HepG2 (cell line): ENCODE data around the gene TOR4A. TPM values are rescaled to one million over a fixed set of nuclear protein-coding genes. Genes with fewer than 3 reads are reported as not detected.

Source experiments
- ATF7 ChIP-seq, 2 experiments: fragments of 450-650 bp in 1 of 2; sonication (generic) in 1 of 2; formaldehyde crosslinking in 1 of 2; IDR thresholded peaks; 2 replicates each; pipeline versions ENCODE4 v1.4.0 to v1.6.1; 2016 to 2020; ENCODE audit warnings: antibody characterized with exemption in 1 of 2, mild to moderate bottlenecking in 1 of 2, missing genetic modification reagents in 1 of 2
- FOXA1 ChIP-seq, 2 experiments: fragments of 450-650 bp in 1 of 2; sonication (generic) in 1 of 2; formaldehyde crosslinking in 1 of 2; IDR thresholded peaks; 2 replicates each; pipeline versions ENCODE4 v1.4.0 to v1.6.1; 2016 to 2020; ENCODE audit warnings: missing genetic modification reagents in 1 of 2
- HHEX ChIP-seq: IDR thresholded peaks from 2 replicates; pipeline ENCODE4 v1.6.1; 2016; ENCODE audit warnings: control low read depth
- IKZF1 ChIP-seq: fragments of 450-650 bp; IDR thresholded peaks from 2 replicates; pipeline ENCODE4 v1.7.1; 2016
- MXD4 ChIP-seq: IDR thresholded peaks from 2 replicates; pipeline ENCODE4 v1.6.1; 2016; ENCODE audit warnings: mild to moderate bottlenecking, missing biosample characterization, missing genetic modification reagents
- NAIF1 ChIP-seq: sonication (generic); formaldehyde crosslinking; IDR thresholded peaks from 2 replicates; pipeline ENCODE4 v1.5.0; 2020; ENCODE audit warnings: mild to moderate bottlenecking, missing genetic modification reagents, borderline replicate concordance
- NCOA5 ChIP-seq: sonication (generic); formaldehyde crosslinking; IDR thresholded peaks from 2 replicates; pipeline ENCODE4 v1.4.0; 2020; ENCODE audit warnings: missing genetic modification reagents
- NPAS2 ChIP-seq: sonication (generic); formaldehyde crosslinking; IDR thresholded peaks from 2 replicates; pipeline ENCODE4 v1.8.0; 2022; ENCODE audit warnings: mild to moderate bottlenecking, missing genetic modification reagents, borderline replicate concordance
- NR2C2 ChIP-seq: sonication (generic); formaldehyde crosslinking; IDR thresholded peaks from 2 replicates; pipeline ENCODE4 v1.4.0; 2020; ENCODE audit warnings: missing genetic modification reagents, mild to moderate bottlenecking, moderate library complexity, borderline replicate concordance
- RARG ChIP-seq: sonication (generic); formaldehyde crosslinking; IDR thresholded peaks from 2 replicates; pipeline ENCODE4 v1.4.0; 2020; ENCODE audit warnings: low read depth, mild to moderate bottlenecking, missing genetic modification reagents
- SATB2 ChIP-seq: sonication (generic); formaldehyde crosslinking; IDR thresholded peaks from 2 replicates; pipeline ENCODE4 v1.5.0; 2020; ENCODE audit warnings: missing genetic modification reagents
- SMYD3 ChIP-seq: sonication (generic); formaldehyde crosslinking; IDR thresholded peaks from 2 replicates; pipeline ENCODE4 v1.8.1; 2023; ENCODE audit warnings: mild to moderate bottlenecking, missing genetic modification reagents
- THYN1 ChIP-seq: sonication (generic); formaldehyde crosslinking; IDR thresholded peaks from 2 replicates; pipeline ENCODE4 v1.8.1; 2023; ENCODE audit warnings: low read depth, mild to moderate bottlenecking, moderate library complexity, missing genetic modification reagents, borderline replicate concordance
- YEATS2 ChIP-seq: sonication (generic); formaldehyde crosslinking; IDR thresholded peaks from 2 replicates; pipeline ENCODE4 v1.4.0; 2020; ENCODE audit warnings: missing genetic modification reagents, borderline replicate concordance
- ZFP90 ChIP-seq: sonication (generic); formaldehyde crosslinking; IDR thresholded peaks from 2 replicates; pipeline ENCODE4 v1.8.0; 2022; ENCODE audit warnings: missing genetic modification reagents, mild to moderate bottlenecking, inconsistent platforms, borderline replicate concordance
- ZNF225 ChIP-seq: sonication (generic); formaldehyde crosslinking; IDR thresholded peaks from 2 replicates; pipeline ENCODE4 v1.4.0; 2020; ENCODE audit warnings: mild to moderate bottlenecking, missing genetic modification reagents
- ZNF230 ChIP-seq: sonication (generic); formaldehyde crosslinking; IDR thresholded peaks from 2 replicates; pipeline ENCODE4 v1.4.0; 2020; ENCODE audit warnings: mild to moderate bottlenecking, missing genetic modification reagents
- ZNF329 ChIP-seq: sonication (generic); formaldehyde crosslinking; IDR thresholded peaks from 2 replicates; pipeline ENCODE4 v1.9.0; 2021; ENCODE audit warnings: low read depth, mild to moderate bottlenecking, missing genetic modification reagents
- ZNF431 ChIP-seq: sonication (generic); formaldehyde crosslinking; IDR thresholded peaks from 2 replicates; pipeline ENCODE4 v1.9.0; 2022; ENCODE audit warnings: missing genetic modification reagents, low read depth, mild to moderate bottlenecking, borderline replicate concordance
- ZNF460 ChIP-seq: sonication (generic); formaldehyde crosslinking; IDR thresholded peaks from 2 replicates; pipeline ENCODE4 v1.5.1; 2020; ENCODE audit warnings: missing genetic modification reagents, mild to moderate bottlenecking, borderline replicate concordance
- ZNF546 ChIP-seq: sonication (generic); formaldehyde crosslinking; conservative IDR thresholded peaks from 2 replicates; pipeline ENCODE4 v1.8.1; 2023; ENCODE audit warnings: mild to moderate bottlenecking, missing genetic modification reagents
- polyA plus RNA-seq, 8 experiments: library from polyadenylated mRNA; depleted of rRNA in 3 of 8; stranded (reverse) in 7 of 8; unstranded in 1 of 8; fragments of >200 nt; fragmentation: Illumina TruSeq in 4 of 8; extraction: Trizol in 4 of 8; gene quantifications; 2 replicates each; pipeline versions ENCODE4 v1.2.1 to v1.2.3, GENCODE V29; 2011 to 2016; ENCODE audit warnings: low read depth in 4 of 8, missing spikeins in 1 of 8, mixed read lengths in 1 of 8; ENCODE audit not compliant: insufficient read depth in 1 of 8
- total RNA-seq, 5 experiments: library from RNA; depleted of rRNA; stranded (reverse); fragments of >200 nt; fragmentation: Illumina TruSeq; extraction: Trizol; gene quantifications; 2 replicates each; pipeline ENCODE4 v1.2.3, GENCODE V29; 2016; ENCODE audit warnings: low read depth in 1 of 5
- TF ChIP-seq, protein P1 (sequence below): sonication (generic); formaldehyde crosslinking; IDR thresholded peaks from 2 replicates; pipeline ENCODE4 v1.9.0; 2022; ENCODE audit warnings: missing genetic modification reagents, mild to moderate bottlenecking, borderline replicate concordance
- TF ChIP-seq, protein P2 (sequence below), 2 experiments: sonication (generic) in 1 of 2; formaldehyde crosslinking in 1 of 2; IDR thresholded peaks; 2 replicates each; pipeline versions ENCODE4 v1.4.0 to v1.6.1; 2018 to 2020; ENCODE audit warnings: missing genetic modification reagents in 2 of 2, borderline replicate concordance in 1 of 2, low read depth in 1 of 2, mild to moderate bottlenecking in 1 of 2, missing biosample characterization in 1 of 2
- TF ChIP-seq, protein P3 (sequence below): IDR thresholded peaks from 2 replicates; pipeline ENCODE4 v1.6.1; 2012; ENCODE audit warnings: inconsistent platforms
- TF ChIP-seq, protein P4 (sequence below), 2 experiments: fragments of 450-650 bp in 1 of 2; sonication (generic) in 1 of 2; formaldehyde crosslinking; IDR thresholded peaks; 2 replicates each; pipeline versions ENCODE4 v1.5.0 to v1.8.0; 2020 to 2022; ENCODE audit warnings: mild to moderate bottlenecking in 1 of 2, missing genetic modification reagents in 1 of 2

TOR4A gene
- total and polyA plus RNA-seq, 2 of the 13 experiments (the other 11 are each of a cell fraction or from before 2014, with no cell fraction given) = 11.1 to 14.2 TPM

GRCh38 chr9:137236238-137236935 lies 41.1 kb upstream of the TOR4A start (continued):
- TF ChIP-seq, protein P1, sequence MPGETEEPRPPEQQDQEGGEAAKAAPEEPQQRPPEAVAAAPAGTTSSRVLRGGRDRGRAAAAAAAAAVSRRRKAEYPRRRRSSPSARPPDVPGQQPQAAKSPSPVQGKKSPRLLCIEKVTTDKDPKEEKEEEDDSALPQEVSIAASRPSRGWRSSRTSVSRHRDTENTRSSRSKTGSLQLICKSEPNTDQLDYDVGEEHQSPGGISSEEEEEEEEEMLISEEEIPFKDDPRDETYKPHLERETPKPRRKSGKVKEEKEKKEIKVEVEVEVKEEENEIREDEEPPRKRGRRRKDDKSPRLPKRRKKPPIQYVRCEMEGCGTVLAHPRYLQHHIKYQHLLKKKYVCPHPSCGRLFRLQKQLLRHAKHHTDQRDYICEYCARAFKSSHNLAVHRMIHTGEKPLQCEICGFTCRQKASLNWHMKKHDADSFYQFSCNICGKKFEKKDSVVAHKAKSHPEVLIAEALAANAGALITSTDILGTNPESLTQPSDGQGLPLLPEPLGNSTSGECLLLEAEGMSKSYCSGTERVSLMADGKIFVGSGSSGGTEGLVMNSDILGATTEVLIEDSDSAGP (CRISPR knock-in tag) = peak; percentile 90
- TF ChIP-seq MXD4 (CRISPR knock-in tag) (peak; percentile 67; the same call in 1 of the 2 replicates), ATF7 (IDR thresholded peaks at IDR 0.05) (no peak), ATF7 (CRISPR knock-in tag; IDR thresholded peaks at IDR 0.05) (no peak; the same call in 1 of the 2 replicates), ZNF460 (no peak), THYN1 (CRISPR knock-in tag) (no peak), NAIF1 (CRISPR knock-in tag) (peak; percentile 38; the same call in 1 of the 2 replicates), RARG (CRISPR knock-in tag) (no peak), ZNF230 (CRISPR knock-in tag) (no peak), HHEX (CRISPR knock-in tag) (no peak), SATB2 (no peak), ZFP90 (CRISPR knock-in tag) (no peak; the same call in 1 of the 2 replicates), IKZF1 (no peak), NPAS2 (no peak), FOXA1 (IDR thresholded peaks at IDR 0.05) (no peak), FOXA1 (CRISPR knock-in tag; IDR thresholded peaks at IDR 0.05) (peak; percentile 74), ZNF431 (CRISPR knock-in tag) (no peak), ZNF546 (CRISPR knock-in tag) (peak; percentile 29; the same call in 1 of the 2 replicates), NCOA5 (CRISPR knock-in tag) (no peak), ZNF329 (CRISPR knock-in tag) (no peak), ZNF225 (CRISPR knock-in tag) (no peak), SMYD3 (CRISPR knock-in tag) (0 out of 2 replicates have a peak, but pooled peaks have one; percentile 44), YEATS2 (CRISPR knock-in tag) (peak; percentile 55; the same call in 1 of the 2 replicates), NR2C2 (CRISPR knock-in tag) (peak; percentile 41)
- TF ChIP-seq, protein P2, sequence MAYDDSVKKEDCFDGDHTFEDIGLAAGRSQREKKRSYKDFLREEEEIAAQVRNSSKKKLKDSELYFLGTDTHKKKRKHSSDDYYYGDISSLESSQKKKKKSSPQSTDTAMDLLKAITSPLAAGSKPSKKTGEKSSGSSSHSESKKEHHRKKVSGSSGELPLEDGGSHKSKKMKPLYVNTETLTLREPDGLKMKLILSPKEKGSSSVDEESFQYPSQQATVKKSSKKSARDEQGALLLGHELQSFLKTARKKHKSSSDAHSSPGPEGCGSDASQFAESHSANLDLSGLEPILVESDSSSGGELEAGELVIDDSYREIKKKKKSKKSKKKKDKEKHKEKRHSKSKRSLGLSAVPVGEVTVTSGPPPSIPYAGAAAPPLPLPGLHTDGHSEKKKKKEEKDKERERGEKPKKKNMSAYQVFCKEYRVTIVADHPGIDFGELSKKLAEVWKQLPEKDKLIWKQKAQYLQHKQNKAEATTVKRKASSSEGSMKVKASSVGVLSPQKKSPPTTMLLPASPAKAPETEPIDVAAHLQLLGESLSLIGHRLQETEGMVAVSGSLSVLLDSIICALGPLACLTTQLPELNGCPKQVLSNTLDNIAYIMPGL (CRISPR knock-in tag; IDR thresholded peaks at IDR 0.05; ENCODE audit: borderline replicate concordance in 1 of 2, low read depth in 1 of 2) = peak; percentile 97 to 98
- TF ChIP-seq, protein P3, sequence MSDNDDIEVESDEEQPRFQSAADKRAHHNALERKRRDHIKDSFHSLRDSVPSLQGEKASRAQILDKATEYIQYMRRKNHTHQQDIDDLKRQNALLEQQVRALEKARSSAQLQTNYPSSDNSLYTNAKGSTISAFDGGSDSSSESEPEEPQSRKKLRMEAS = no peak
- TF ChIP-seq, protein P4, sequence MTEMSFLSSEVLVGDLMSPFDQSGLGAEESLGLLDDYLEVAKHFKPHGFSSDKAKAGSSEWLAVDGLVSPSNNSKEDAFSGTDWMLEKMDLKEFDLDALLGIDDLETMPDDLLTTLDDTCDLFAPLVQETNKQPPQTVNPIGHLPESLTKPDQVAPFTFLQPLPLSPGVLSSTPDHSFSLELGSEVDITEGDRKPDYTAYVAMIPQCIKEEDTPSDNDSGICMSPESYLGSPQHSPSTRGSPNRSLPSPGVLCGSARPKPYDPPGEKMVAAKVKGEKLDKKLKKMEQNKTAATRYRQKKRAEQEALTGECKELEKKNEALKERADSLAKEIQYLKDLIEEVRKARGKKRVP (CRISPR knock-in tag; IDR thresholded peaks at IDR 0.05) = peak in 1 of 2 experiments; percentile 59; a peak in 2 of 4 replicates
